Peyer's patch (tissue), 4 donors: ENCODE measurements around the gene SPG11.

Source experiments
- CTCF ChIP-seq, 6 experiments: fragments of 450-650 bp in 4 of 6; fragments of 200-600 bp in 2 of 6; sonication (generic) in 1 of 6; IDR thresholded peaks; one replicate each; pipeline ENCODE4 v1.5.1; 2017 to 2019; ENCODE audit warnings: antibody characterized with exemption in 6 of 6, mild to moderate bottlenecking in 3 of 6, moderate library complexity in 1 of 6
- POLR2A ChIP-seq, 2 donors: fragments of 450-650 bp; IDR thresholded peaks; one replicate each; pipeline ENCODE4 v1.5.1; 2017; ENCODE audit warnings: antibody characterized with exemption in 2 of 2, mild to moderate bottlenecking in 2 of 2, moderate library complexity in 2 of 2

GRCh38 chr15:44682211-44682610, 18.7 kb upstream of the SPG11 start:
- TF ChIP-seq CTCF (IDR thresholded peaks at IDR 0.05) (no peak), POLR2A (IDR thresholded peaks at IDR 0.05) (no peak)
